Activated CD8-positive, alpha-beta memory T cell treated with anti-CD3 and anti-CD28 coated beads for 4 hours (primary cell): Measurements from ENCODE around the gene CDK2AP2.

Experiments used
- DNase-seq, 2 donors: peaks; one replicate each; pipeline ENCODE4 v3.0.0-alpha.2; 2020; ENCODE audit warnings: low read depth in 2 of 2

CDK2AP2 gene

DNA sequence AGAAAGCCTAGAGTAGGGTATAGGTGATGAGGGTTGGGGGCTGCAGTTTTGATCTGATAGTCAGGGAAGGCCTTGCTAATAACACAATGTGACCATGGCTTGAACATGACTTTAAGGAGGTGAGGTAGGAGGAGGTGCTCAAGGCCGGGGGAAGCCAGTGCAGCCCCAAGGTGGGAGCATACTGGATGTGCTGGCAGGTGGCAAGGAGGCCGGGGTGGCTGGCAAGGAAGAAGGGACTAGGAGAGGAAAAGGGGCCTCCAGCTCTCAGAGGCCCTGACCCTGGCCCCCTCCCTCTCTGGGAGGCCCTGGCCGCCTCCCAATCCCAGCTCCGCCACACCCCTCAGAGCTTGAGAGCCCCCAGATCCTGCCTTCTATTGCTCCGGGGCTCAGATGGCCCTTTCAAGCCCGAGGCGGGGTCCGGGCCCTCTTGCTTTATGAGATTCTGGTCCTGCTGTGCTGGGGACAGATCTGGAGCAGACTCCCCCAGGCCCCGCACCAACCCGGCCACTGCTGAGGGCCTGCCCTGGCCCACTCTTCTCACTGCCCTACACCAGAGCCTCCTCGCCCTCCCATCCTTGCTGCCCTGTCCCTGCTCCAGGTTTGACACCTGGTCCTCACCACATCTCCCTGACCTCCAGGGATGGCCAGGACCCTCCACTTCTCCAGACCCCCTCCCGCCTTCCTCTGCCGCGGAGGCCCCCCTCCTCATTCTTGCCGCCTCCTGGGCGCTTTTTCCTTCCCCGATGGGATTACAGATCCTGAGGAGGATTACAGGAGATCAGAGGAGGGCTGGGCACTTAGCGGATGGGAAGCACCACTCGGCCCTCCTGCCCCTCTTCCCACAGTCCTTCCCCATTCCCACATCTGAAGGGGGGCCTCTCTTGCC, 4.6 kb downstream of the CDK2AP2 start:
- DNase-seq: no peak

DNA sequence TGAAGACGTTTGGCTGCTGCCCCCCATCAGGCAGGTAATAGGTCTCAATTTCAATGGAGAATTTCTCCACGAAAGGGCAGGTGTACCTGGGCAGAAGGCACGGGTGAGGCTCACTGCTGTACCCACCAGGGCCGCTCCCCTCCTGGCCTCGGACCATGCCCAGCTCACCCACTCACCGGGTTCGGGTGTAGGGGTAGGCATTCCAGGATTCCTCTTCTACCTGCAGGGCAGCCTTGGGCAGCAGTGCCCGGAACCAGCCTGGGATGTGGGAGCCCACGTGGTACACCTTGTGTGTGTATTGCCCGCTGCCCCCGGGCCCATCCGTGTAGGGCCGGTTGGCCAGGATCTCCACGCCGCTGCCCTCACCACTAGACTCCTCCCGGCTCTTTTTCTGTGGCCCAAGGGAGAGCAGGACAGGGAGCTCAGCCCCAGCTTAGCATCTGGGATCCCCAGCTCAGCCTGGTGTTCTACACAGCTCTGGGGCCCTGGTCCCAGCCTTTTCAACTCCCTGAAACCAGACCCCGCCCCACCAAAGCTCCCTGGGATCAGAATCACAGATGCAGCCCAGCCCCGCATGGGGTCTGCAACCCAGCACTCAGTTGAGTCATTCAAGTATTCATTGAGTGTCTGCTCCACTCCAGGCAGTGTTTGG, 5.5 kb downstream of the CDK2AP2 start:
- DNase-seq: no peak

DNA sequence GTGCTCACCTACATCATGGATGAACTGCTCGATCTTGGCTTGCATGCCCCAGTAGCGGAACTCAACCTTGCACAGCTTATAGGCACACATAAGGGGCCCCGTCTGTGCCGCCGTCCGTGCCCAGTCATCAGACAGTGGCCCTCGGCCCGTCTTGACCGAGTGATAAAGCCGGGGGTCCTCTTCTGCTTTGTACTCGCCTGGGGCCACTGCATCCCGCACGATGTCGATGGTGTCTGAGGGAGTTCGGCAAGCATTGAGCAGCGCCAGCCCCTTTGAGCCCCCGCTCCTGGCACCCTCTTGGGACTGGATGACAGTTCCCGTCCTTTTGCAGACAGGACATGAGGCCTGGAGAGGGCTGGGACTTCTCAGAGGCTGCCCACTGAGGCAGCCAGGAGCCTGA, 6.1 kb downstream of the CDK2AP2 start:
- no peak for DNase-seq

GRCh38 chr11:67500831-67501715, 6.9 kb downstream of the CDK2AP2 start:
- DNase-seq: no peak

DNA sequence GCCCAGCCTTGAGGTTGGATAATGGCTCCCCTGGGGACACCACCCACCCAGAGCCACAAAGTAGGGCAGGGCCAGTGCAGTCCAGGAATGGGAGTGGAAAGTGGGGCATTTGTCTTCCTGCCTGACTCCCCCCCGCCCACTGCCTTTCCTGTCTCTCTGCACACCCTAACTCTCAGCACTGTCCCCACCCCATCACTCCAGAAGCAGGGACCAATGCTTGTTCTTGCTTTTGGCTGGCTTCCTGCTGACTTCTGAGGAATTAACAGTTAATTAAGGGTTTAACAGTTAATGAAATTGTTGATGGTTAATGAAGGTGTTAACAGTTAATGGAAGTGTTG, 7.5 kb downstream of the CDK2AP2 start:
- no peak for DNase-seq

GRCh38 chr11:67499808-67500483, 8.0 kb downstream of the CDK2AP2 start:
- DNase-seq: no peak

GRCh38 chr11:67498544-67498972, 9.4 kb downstream of the CDK2AP2 start:
- DNase-seq: no peak

DNA sequence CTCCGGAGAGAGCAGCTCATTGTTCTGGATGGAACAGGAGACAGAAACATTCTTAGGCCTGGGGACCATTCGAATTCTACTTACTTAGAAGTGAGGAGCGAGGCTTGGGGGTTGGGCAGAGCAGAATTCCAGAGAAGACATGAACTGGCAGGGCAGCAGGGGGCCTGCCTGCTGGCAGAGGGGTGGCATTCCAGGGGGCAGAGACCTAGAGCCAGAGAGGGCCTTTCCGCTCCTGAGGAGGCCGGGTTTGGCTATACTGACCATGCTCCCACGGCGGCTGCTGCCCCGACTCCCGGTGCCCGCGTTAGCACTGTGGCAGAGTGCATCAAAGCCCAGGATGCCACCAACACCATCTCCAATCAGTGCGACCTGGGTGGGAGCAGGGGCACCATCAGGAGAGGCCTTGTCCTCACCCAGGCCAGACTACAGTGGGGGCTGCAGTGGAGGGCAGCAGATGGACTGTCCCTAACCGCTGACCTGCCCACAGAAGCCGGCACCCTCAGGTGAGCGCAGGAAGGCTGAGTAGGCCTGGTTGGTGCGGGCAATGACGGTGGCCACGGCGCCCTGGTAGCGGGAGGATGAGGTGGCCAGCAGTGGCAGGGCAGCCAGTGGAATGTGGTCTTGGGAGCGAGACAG, 10.2 kb downstream of the CDK2AP2 start:
- no peak for DNase-seq

GRCh38 chr11:67496113-67496512, 11.8 kb downstream of the CDK2AP2 start:
- DNase-seq: no peak

GRCh38 chr11:67495234-67496005, 12.5 kb downstream of the CDK2AP2 start:
- no peak for DNase-seq

GRCh38 chr11:67494371-67495233, 13.4 kb downstream of the CDK2AP2 start:
- DNase-seq: no peak

GRCh38 chr11:67493548-67494370, 14.2 kb downstream of the CDK2AP2 start:
- no peak for DNase-seq

- DNase-seq: no peak
Observed at GRCh38 chr11:67492801-67493547, 15.0 kb downstream of the CDK2AP2 start.

- DNase-seq: no peak
Observed at GRCh38 chr11:67492069-67492727, 15.8 kb downstream of the CDK2AP2 start.

GRCh38 chr11:67491276-67492068, 16.5 kb downstream of the CDK2AP2 start:
- no peak for DNase-seq

DNA sequence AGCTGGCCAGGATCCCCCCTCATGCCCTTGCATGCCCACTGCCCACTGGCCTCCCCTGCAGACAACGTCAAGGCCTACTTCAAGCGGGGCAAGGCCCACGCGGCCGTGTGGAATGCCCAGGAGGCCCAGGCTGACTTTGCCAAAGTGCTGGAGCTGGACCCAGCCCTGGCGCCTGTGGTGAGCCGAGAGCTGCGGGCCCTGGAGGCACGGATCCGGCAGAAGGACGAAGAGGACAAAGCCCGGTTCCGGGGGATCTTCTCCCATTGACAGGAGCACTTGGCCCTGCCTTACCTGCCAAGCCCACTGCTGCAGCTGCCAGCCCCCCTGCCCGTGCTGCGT, 17.3 kb downstream of the CDK2AP2 start:
- DNase-seq: no peak
